IMR-90 (cell line): ENCODE results near the gene RAB3C. TPM values are rescaled to one million over a fixed set of nuclear protein-coding genes. Genes with fewer than 3 reads are reported as not detected.

Experiments used
- ATAC-seq: fragments of 200-7000 bp; cut with Tn5 transposase; 2 replicates; pipeline ENCODE4 v1.9.1; 2020; ENCODE audit warnings: low read depth, mild to moderate bottlenecking, moderate library complexity
- BruUV-seq: library from RNA; stranded (reverse); fragments of 400-500 nt; replicated peaks from 2 replicates; lab custom pipeline; 2021; lab: Mats Ljungman, UMichigan
- CTCF ChIA-PET: fragments of 300-600 bp; formaldehyde crosslinking; extraction: SDS; loops from one replicate; lab custom pipeline; 2021; ENCODE audit warnings: antibody characterized with exemption; lab: Yijun Ruan, JAX
- POLR2A ChIA-PET: fragments of 300-600 bp; sonication (Branson Sonifier 250); formaldehyde crosslinking; loops from one replicate; lab custom pipeline; 2022; ENCODE audit warnings: antibody characterized with exemption; ENCODE audit not compliant: unreplicated experiment; lab: Charles Lee
- DNase-seq: peaks from one replicate; pipeline ENCODE4 v3.0.0; 2013
- H2AFZ ChIP-seq: replicated peaks from 2 replicates; pipeline ENCODE3; 2013; ENCODE audit warnings: low read length, mild to moderate bottlenecking; ENCODE audit not compliant: poor library complexity
- H2AK5ac ChIP-seq: 2 replicates; pipeline ENCODE4 v1.6.1; 2013; ENCODE audit warnings: low read depth, low read length, inconsistent platforms
- H2AK9ac ChIP-seq: replicated peaks from 2 replicates; pipeline ENCODE3; 2013; ENCODE audit warnings: mild to moderate bottlenecking, low read depth, low read length, moderate library complexity; ENCODE audit not compliant: poor library complexity
- H2BK120ac ChIP-seq: 2 replicates; pipeline ENCODE4 v1.6.1; 2013; ENCODE audit warnings: low read depth, low read length, inconsistent platforms
- H2BK15ac ChIP-seq: 3 replicates; pipeline ENCODE4 v1.6.1; 2013; ENCODE audit warnings: low read depth, low read length, inconsistent platforms
- H2BK20ac ChIP-seq: 2 replicates; pipeline ENCODE4 v1.6.1; 2013; ENCODE audit warnings: low read depth, mild to moderate bottlenecking, inconsistent platforms, low read length, moderate library complexity
- H2BK5ac ChIP-seq: 2 replicates; pipeline ENCODE4 v1.6.1; 2013; ENCODE audit warnings: mild to moderate bottlenecking, low read depth, low read length, inconsistent platforms; ENCODE audit not compliant: poor library complexity, severe bottlenecking
- H3K14ac ChIP-seq: replicated peaks from 2 replicates; pipeline ENCODE4 v1.6.1; 2013; ENCODE audit warnings: low read depth, low read length, inconsistent platforms
- H3K18ac ChIP-seq: 2 replicates; pipeline ENCODE4 v1.6.1; 2013; ENCODE audit warnings: low read depth, low read length, control low read depth
- H3K23ac ChIP-seq: 2 replicates; pipeline ENCODE4 v1.6.1; 2013; ENCODE audit warnings: low read depth, low read length, inconsistent platforms
- H3K27ac ChIP-seq: 2 replicates; pipeline ENCODE4 v1.5.1; 2013; ENCODE audit warnings: mild to moderate bottlenecking, control low read depth, low read length; ENCODE audit not compliant: insufficient read depth
- H3K27me3 ChIP-seq: 2 replicates; pipeline ENCODE4 v1.6.1; 2013; ENCODE audit warnings: low read length; ENCODE audit not compliant: control insufficient read depth, insufficient read depth
- H3K36me3 ChIP-seq: 2 replicates; pipeline ENCODE4 v1.6.1; 2013; ENCODE audit warnings: low read length, mixed read lengths; ENCODE audit not compliant: control insufficient read depth, insufficient read depth
- H3K4ac ChIP-seq: 2 replicates; pipeline ENCODE4 v1.6.1; 2013; ENCODE audit warnings: low read depth, low read length, inconsistent platforms
- H3K4me1 ChIP-seq: 2 replicates; pipeline ENCODE4 v1.6.1; 2013; ENCODE audit warnings: low read length, mixed read lengths; ENCODE audit not compliant: control insufficient read depth, insufficient read depth
- H3K4me2 ChIP-seq: 2 replicates; pipeline ENCODE4 v1.6.1; 2013; ENCODE audit warnings: low read depth, mild to moderate bottlenecking, control low read depth, low read length, moderate library complexity
- H3K4me3 ChIP-seq: 2 replicates; pipeline ENCODE4 v1.5.1; 2013; ENCODE audit warnings: low read depth, mild to moderate bottlenecking, control low read depth, low read length, moderate library complexity; ENCODE audit not compliant: insufficient read depth
- H3K56ac ChIP-seq: 2 replicates; pipeline ENCODE4 v1.6.1; 2013; ENCODE audit warnings: low read length, inconsistent platforms; ENCODE audit not compliant: insufficient read depth; ENCODE audit errors: extremely low read depth
- H3K79me1 ChIP-seq, 2 experiments: 2 replicates each; pipeline ENCODE4 v1.6.1; 2013; ENCODE audit warnings: low read length in 2 of 2, inconsistent platforms in 1 of 2, low read depth in 1 of 2
- H3K9ac ChIP-seq: 2 replicates; pipeline ENCODE4 v1.6.1; 2013; ENCODE audit warnings: low read depth, low read length, control low read depth
- H3K9me1 ChIP-seq: 2 replicates; pipeline ENCODE4 v1.6.1; 2013; ENCODE audit warnings: low read length, inconsistent platforms; ENCODE audit not compliant: insufficient read depth
- H3K9me3 ChIP-seq: 2 replicates; pipeline ENCODE4 v1.6.1; 2013; ENCODE audit warnings: low read length; ENCODE audit not compliant: control insufficient read depth, insufficient read depth
- H4K20me1 ChIP-seq: 2 replicates; pipeline ENCODE4 v1.6.1; 2013; ENCODE audit warnings: low read length, inconsistent platforms; ENCODE audit not compliant: insufficient read depth
- H4K5ac ChIP-seq: 2 replicates; pipeline ENCODE4 v1.6.1; 2013; ENCODE audit warnings: mild to moderate bottlenecking, low read depth, low read length, control low read depth
- H4K8ac ChIP-seq, 2 experiments: 2 replicates each; pipeline ENCODE4 v1.6.1; 2013; ENCODE audit warnings: low read depth in 2 of 2, low read length in 2 of 2, control low read depth in 1 of 2, inconsistent platforms in 1 of 2
- H4K91ac ChIP-seq: 2 replicates; pipeline ENCODE4 v1.6.1; 2013; ENCODE audit warnings: low read depth, low read length, inconsistent platforms; ENCODE audit not compliant: insufficient read depth
- BHLHE40 ChIP-seq: fragments of 150-350 bp; IDR thresholded peaks from 2 replicates; pipeline ENCODE4 v1.6.1; 2016; ENCODE audit warnings: mild to moderate bottlenecking, low read depth, low read length
- CEBPB ChIP-seq: IDR thresholded peaks from 2 replicates; pipeline ENCODE4 v1.6.1; 2012; ENCODE audit warnings: low read depth, low read length, improper control_type of control experiment
- CHD1 ChIP-seq: IDR thresholded peaks from 2 replicates; pipeline ENCODE4 v1.6.1; 2012; ENCODE audit warnings: low read depth, low read length, improper control_type of control experiment
- CTCF ChIP-seq: conservative IDR thresholded peaks from 2 replicates; pipeline ENCODE4 v1.5.1; 2012; ENCODE audit warnings: mild to moderate bottlenecking, low read depth, low read length, improper control_type of control experiment
- NFE2L2 ChIP-seq: fragments of 150-350 bp; IDR thresholded peaks from 2 replicates; pipeline ENCODE4 v1.6.1; 2016; ENCODE audit warnings: low read depth, mild to moderate bottlenecking, low read length
- POLR2A ChIP-seq: IDR thresholded peaks from 2 replicates; pipeline ENCODE4 v1.6.1; 2012; ENCODE audit warnings: mild to moderate bottlenecking, low read depth, low read length
- RAD21 ChIP-seq: IDR thresholded peaks from 2 replicates; pipeline ENCODE4 v1.6.1; 2012; ENCODE audit warnings: low read length, improper control_type of control experiment
- RCOR1 ChIP-seq: IDR thresholded peaks from 2 replicates; pipeline ENCODE4 v1.6.1; 2012; ENCODE audit warnings: mild to moderate bottlenecking, low read length, improper control_type of control experiment; ENCODE audit not compliant: insufficient replicate concordance
- RFX5 ChIP-seq: IDR thresholded peaks from 2 replicates; pipeline ENCODE4 v1.8.0; 2012; ENCODE audit warnings: low read depth, mild to moderate bottlenecking, low read length, moderate library complexity
- WGBS, 2 experiments: methylation state at CpG; one replicate each; pipeline versions ENCODE4 v1.1.5 to v1.1.7; 2013; ENCODE audit warnings: missing lambda C conversion rate in 2 of 2; ENCODE audit not compliant: insufficient read length in 1 of 2; ENCODE audit errors: extremely low coverage in 2 of 2; 5-methylcytosine and 5-hydroxymethylcytosine counted together
- dilution Hi-C: fragments of 300-500 bp; cut with HindIII; formaldehyde crosslinking; loops from one replicate; pipeline ENCODE4 v1.14.3; 2018; ENCODE audit warnings: low sequenced_read_pairs; ENCODE audit not compliant: unreplicated experiment
- in situ Hi-C: fragments of 300-500 bp; cut with MboI; formaldehyde crosslinking; loops from 3 replicates; pipeline ENCODE4 v1.14.3; 2019; ENCODE audit warnings: low sequenced_read_pairs, inconsistent platforms, mixed read lengths
- intact Hi-C: fragments of 100-400 bp; cut with micrococcal nuclease; formaldehyde crosslinking; loops from 2 replicates; pipeline ENCODE4 v1.10.0; 2022
- polyA plus RNA-seq, 3 experiments: library from polyadenylated mRNA; depleted of rRNA; stranded (reverse); fragments of >200 nt; gene quantifications; 2 replicates each; pipeline ENCODE4 v1.2.3, GENCODE V29; 2012; ENCODE audit warnings: low replicate concordance in 1 of 3
- total RNA-seq: library from RNA; depleted of rRNA; stranded (reverse); fragments of >200 nt; gene quantifications from 2 replicates; pipeline ENCODE4 v1.2.3, GENCODE V29; 2012
- TF ChIP-seq, protein P1 (sequence below): fragments of 150-350 bp; IDR thresholded peaks from 2 replicates; pipeline ENCODE4 v1.6.1; 2017; ENCODE audit warnings: mild to moderate bottlenecking, antibody characterized with exemption, low read length, low read depth
- TF ChIP-seq, protein P2 (sequence below): fragments of 150-350 bp; IDR thresholded peaks from 2 replicates; pipeline ENCODE4 v1.6.1; 2016; ENCODE audit warnings: low read depth, mild to moderate bottlenecking, low read length, moderate library complexity, borderline replicate concordance

Gene RAB3C
- total and polyA plus RNA-seq, 2 of the 4 experiments (the other 2 are of a cell fraction), result not detected

DNA sequence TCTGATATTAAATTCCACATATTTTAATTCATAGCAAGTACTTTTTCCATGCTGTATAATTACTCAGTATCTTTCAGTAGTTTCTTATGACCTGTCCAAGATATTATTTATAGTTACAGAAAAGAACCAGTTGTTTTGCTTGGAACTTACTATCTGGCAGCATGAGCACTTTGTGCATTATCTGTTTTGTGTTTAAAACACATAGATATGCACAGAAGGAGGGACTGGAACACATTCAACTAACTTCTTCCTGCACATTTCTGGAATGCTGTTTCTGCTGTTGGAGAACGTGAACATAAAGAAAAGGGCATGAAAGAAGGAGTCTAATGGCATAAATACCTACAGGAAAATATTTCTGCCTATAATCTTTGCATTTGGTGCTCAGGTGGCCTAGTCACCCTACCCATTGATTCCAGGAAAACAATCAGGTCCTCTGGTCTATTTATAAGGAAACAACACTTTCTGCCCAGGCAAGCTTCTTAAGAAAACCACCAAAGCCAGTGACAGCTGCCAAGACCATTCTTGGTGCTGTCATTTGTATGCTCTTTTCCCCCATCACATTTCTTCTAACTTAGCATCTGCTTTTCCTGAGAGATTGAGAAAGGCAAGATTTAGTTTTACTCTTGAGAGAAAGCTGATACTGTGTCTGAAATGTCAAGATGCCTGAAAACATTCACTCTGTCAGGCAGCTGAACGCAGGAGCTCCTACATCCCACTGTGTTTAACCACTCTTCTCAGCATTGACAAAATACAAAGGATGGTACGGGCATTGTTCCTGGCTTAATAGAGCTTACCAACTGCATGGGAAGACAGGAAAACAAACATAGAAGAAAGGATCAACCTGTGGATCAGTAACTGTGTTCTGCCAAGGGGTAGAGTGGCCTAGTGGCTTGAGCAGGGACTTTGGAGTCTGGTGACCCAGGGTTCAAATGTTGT is 40.3 kb downstream of the RAB3C start:
- Histone ChIP-seq H3K56ac (no peak overlapping the region), H3K4me2 (no peak overlapping the region), H3K4ac (no peak overlapping the region), H2AK9ac (no peak overlapping the region), H2AFZ (no peak overlapping the region), H4K91ac (no peak overlapping the region), H3K4me1 (no peaks in the 10 kb centered on the region), H2BK15ac (no peak overlapping the region), H2BK5ac (no peak overlapping the region), H2BK20ac (no peak overlapping the region), H4K8ac (no peak overlapping the region), H3K23ac (no peak overlapping the region), H3K79me1 (no peaks in the 10 kb centered on the region), H3K36me3 (no peaks in the 10 kb centered on the region), H2BK120ac (no peak overlapping the region), H4K5ac (no peak overlapping the region), H3K9ac (no peak overlapping the region), H2AK5ac (no peak overlapping the region), H3K27ac (no peak overlapping the region), H3K9me1 (no peaks in the 10 kb centered on the region), H3K4me3 (no peak overlapping the region), H4K20me1 (no peaks in the 10 kb centered on the region), H3K9me3 (no peaks in the 10 kb centered on the region), H3K14ac (no peak overlapping the region), H3K27me3 (no peaks in the 10 kb centered on the region), H3K18ac (no peak overlapping the region)
- CTCF ChIA-PET, result no interaction called here
- in situ Hi-C loops (no loop called here), intact Hi-C loops (no loop called here), dilution Hi-C loops (no loop called here)
- no TSS peak for BruUV-seq
- WGBS, 2 experiments, result no CpG with 5 or more reads among the region's 3 CpGs
- no peak for TF ChIP-seq CHD1
- no peak for TF ChIP-seq BHLHE40
- TF ChIP-seq, protein P1, sequence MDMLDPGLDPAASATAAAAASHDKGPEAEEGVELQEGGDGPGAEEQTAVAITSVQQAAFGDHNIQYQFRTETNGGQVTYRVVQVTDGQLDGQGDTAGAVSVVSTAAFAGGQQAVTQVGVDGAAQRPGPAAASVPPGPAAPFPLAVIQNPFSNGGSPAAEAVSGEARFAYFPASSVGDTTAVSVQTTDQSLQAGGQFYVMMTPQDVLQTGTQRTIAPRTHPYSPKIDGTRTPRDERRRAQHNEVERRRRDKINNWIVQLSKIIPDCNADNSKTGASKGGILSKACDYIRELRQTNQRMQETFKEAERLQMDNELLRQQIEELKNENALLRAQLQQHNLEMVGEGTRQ, result no peak
- TF ChIP-seq CEBPB, result no peak
- no peak for TF ChIP-seq RAD21
- TF ChIP-seq CTCF, result no peak
- no peak for TF ChIP-seq POLR2A
- TF ChIP-seq, protein P2, sequence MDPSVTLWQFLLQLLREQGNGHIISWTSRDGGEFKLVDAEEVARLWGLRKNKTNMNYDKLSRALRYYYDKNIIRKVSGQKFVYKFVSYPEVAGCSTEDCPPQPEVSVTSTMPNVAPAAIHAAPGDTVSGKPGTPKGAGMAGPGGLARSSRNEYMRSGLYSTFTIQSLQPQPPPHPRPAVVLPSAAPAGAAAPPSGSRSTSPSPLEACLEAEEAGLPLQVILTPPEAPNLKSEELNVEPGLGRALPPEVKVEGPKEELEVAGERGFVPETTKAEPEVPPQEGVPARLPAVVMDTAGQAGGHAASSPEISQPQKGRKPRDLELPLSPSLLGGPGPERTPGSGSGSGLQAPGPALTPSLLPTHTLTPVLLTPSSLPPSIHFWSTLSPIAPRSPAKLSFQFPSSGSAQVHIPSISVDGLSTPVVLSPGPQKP, result no peak
- no peak for TF ChIP-seq RFX5
- TF ChIP-seq NFE2L2, result no peak
- TF ChIP-seq RCOR1, result no peak
- ATAC-seq (no peak), DNase-seq (no peak)
- POLR2A ChIA-PET, result no interaction called here
